SJSA1 (cell line): Measurements from ENCODE around the gene AMH. TPM values are rescaled to one million over a fixed set of nuclear protein-coding genes. Genes with fewer than 3 reads are reported as not detected.

Experiments
- DNase-seq, 2 experiments: peaks; one replicate each; pipeline ENCODE4 v3.0.0-alpha.2; 2015 to 2020; ENCODE audit warnings: low spot score in 2 of 2, low read depth in 1 of 2
- H3K27ac ChIP-seq: fragments of 250-450 bp; sonication (Bioruptor Pico); 2 replicates; pipeline ENCODE4 v1.5.1; 2020; ENCODE audit warnings: mild to moderate bottlenecking, moderate library complexity
- H3K27me3 ChIP-seq: fragments of 250-450 bp; sonication (Bioruptor Pico); replicated peaks from 2 replicates; pipeline ENCODE4 v1.5.1; 2020; ENCODE audit warnings: mild to moderate bottlenecking, moderate library complexity
- H3K36me3 ChIP-seq: fragments of 250-450 bp; sonication (Bioruptor Pico); 2 replicates; pipeline ENCODE4 v1.5.1; 2020; ENCODE audit warnings: mild to moderate bottlenecking
- H3K4me1 ChIP-seq: fragments of 250-450 bp; sonication (Bioruptor Pico); replicated peaks from 2 replicates; pipeline ENCODE4 v1.6.1; 2021; ENCODE audit warnings: mild to moderate bottlenecking
- H3K4me3 ChIP-seq: fragments of 250-450 bp; sonication (Bioruptor Pico); 2 replicates; pipeline ENCODE4 v1.5.1; 2020; ENCODE audit warnings: mild to moderate bottlenecking
- H3K9me3 ChIP-seq: fragments of 250-450 bp; sonication (Bioruptor Pico); replicated peaks from 2 replicates; pipeline ENCODE4 v1.5.1; 2020; ENCODE audit warnings: mild to moderate bottlenecking
- total RNA-seq: library from RNA; depleted of rRNA; stranded (reverse); fragments of >200 nt; shearing (Covaris generic); gene quantifications from 2 replicates; pipeline ENCODE4 v1.2.3, GENCODE V29; 2014

The AMH gene
- total RNA-seq, 1 experiment from 2014 or later: 0.58 TPM

- Histone ChIP-seq H3K9me3 (no peaks in the 10 kb centered on the region; the same call in 1 of the 2 replicates), H3K4me1 (peaks cover 13% of the 10 kb centered on the region), H3K27ac (no peak overlapping the region), H3K27me3 (no peaks in the 10 kb centered on the region), H3K36me3 (peaks cover 87% of the 10 kb centered on the region), H3K4me3 (no peak overlapping the region)
- DNase-seq: no peak
Observed at GRCh38 chr19:2244125-2244411, 5.1 kb upstream of the AMH start.

GRCh38 chr19:2244486-2244885, 4.6 kb upstream of the AMH start:
- Histone ChIP-seq H3K36me3 (peaks cover 91% of the 10 kb centered on the region), H3K27me3 (no peaks in the 10 kb centered on the region), H3K4me3 (no peak overlapping the region), H3K4me1 (peaks cover 10% of the 10 kb centered on the region), H3K9me3 (no peaks in the 10 kb centered on the region; the same call in 1 of the 2 replicates), H3K27ac (no peak overlapping the region)
- DNase-seq: no peak

GRCh38 chr19:2245273-2245672, 3.9 kb upstream of the AMH start:
- Histone ChIP-seq H3K4me3 (no peak overlapping the region), H3K4me1 (peaks cover 3% of the 10 kb centered on the region), H3K9me3 (no peaks in the 10 kb centered on the region; the same call in 1 of the 2 replicates), H3K36me3 (peaks cover 93% of the 10 kb centered on the region), H3K27me3 (no peaks in the 10 kb centered on the region), H3K27ac (no peak overlapping the region)
- DNase-seq: no peak

- H3K27ac ChIP-seq: no peak overlapping the region
Observed at GRCh38 chr19:2246014-2246620, 3.0 kb upstream of the AMH start.

GRCh38 chr19:2246801-2247361, 2.2 kb upstream of the AMH start:
- H3K27me3 ChIP-seq: no peaks in the 10 kb centered on the region
- peaks cover 78% of the 10 kb centered on the region for H3K36me3 ChIP-seq
- H3K27ac ChIP-seq: no peak overlapping the region
- H3K4me1 ChIP-seq: no peaks in the 10 kb centered on the region
- no peak for DNase-seq
- no peaks in the 10 kb centered on the region; the same call in 1 of the 2 replicates for H3K9me3 ChIP-seq
- H3K4me3 ChIP-seq: no peak overlapping the region

More at GRCh38 chr19:2246014-2246620, 3.0 kb upstream of the AMH start:
- no peaks in the 10 kb centered on the region; the same call in 1 of the 2 replicates for H3K9me3 ChIP-seq
- H3K4me3 ChIP-seq: no peak overlapping the region
- H3K27me3 ChIP-seq: no peaks in the 10 kb centered on the region
- no peak for DNase-seq
- H3K4me1 ChIP-seq: no peaks in the 10 kb centered on the region
- H3K36me3 ChIP-seq: peaks cover 85% of the 10 kb centered on the region

- no peaks in the 10 kb centered on the region; the same call in 1 of the 2 replicates for H3K9me3 ChIP-seq
- no peak for DNase-seq
- no peak overlapping the region for H3K4me3 ChIP-seq
- H3K4me1 ChIP-seq: no peaks in the 10 kb centered on the region
- no peak overlapping the region for H3K27ac ChIP-seq
- no peaks in the 10 kb centered on the region for H3K27me3 ChIP-seq
- peaks cover 71% of the 10 kb centered on the region for H3K36me3 ChIP-seq
Observed at GRCh38 chr19:2247433-2248101, 1.6 kb upstream of the AMH start.

- Histone ChIP-seq H3K9me3 (no peaks in the 10 kb centered on the region), H3K36me3 (peaks cover 63% of the 10 kb centered on the region), H3K4me1 (no peaks in the 10 kb centered on the region), H3K27me3 (no peaks in the 10 kb centered on the region), H3K27ac (no peak overlapping the region), H3K4me3 (no peak overlapping the region)
- no peak for DNase-seq
Observed at GRCh38 chr19:2248136-2249009, 750 bp upstream of the AMH start.

GRCh38 chr19:2249880-2250765, 1.0 kb downstream of the AMH start:
- H3K36me3 ChIP-seq: peaks cover 46% of the 10 kb centered on the region

GRCh38 chr19:2250766-2251105, 1.6 kb downstream of the AMH start:
- Histone ChIP-seq H3K27ac (no peak overlapping the region), H3K27me3 (no peaks in the 10 kb centered on the region), H3K4me1 (no peaks in the 10 kb centered on the region), H3K36me3 (peaks cover 40% of the 10 kb centered on the region), H3K9me3 (no peaks in the 10 kb centered on the region), H3K4me3 (no peak overlapping the region)
- DNase-seq: no peak

More at GRCh38 chr19:2249880-2250765, 1.0 kb downstream of the AMH start:
- Histone ChIP-seq H3K27ac (no peak overlapping the region), H3K27me3 (no peaks in the 10 kb centered on the region), H3K4me1 (no peaks in the 10 kb centered on the region), H3K9me3 (no peaks in the 10 kb centered on the region), H3K4me3 (no peak overlapping the region)
- DNase-seq: no peak

- DNase-seq: no peak
- no peak overlapping the region for H3K27ac ChIP-seq
- H3K4me3 ChIP-seq: no peak overlapping the region
- no peaks in the 10 kb centered on the region for H3K27me3 ChIP-seq
- H3K36me3 ChIP-seq: peaks cover 33% of the 10 kb centered on the region
- H3K9me3 ChIP-seq: no peaks in the 10 kb centered on the region
- H3K4me1 ChIP-seq: 0 out of 2 replicates have a peak, but pooled peaks cover 3% of the 10 kb centered on the region
Observed at GRCh38 chr19:2251106-2252054, 2.3 kb downstream of the AMH start.

- Histone ChIP-seq H3K4me1 (0 out of 2 replicates have a peak, but pooled peaks cover 3% of the 10 kb centered on the region), H3K27ac (no peak overlapping the region), H3K36me3 (peaks cover 25% of the 10 kb centered on the region), H3K9me3 (no peaks in the 10 kb centered on the region), H3K4me3 (no peak overlapping the region), H3K27me3 (no peaks in the 10 kb centered on the region)
- no peak for DNase-seq
Observed at GRCh38 chr19:2252055-2252796, 3.1 kb downstream of the AMH start.

GRCh38 chr19:2252797-2253105, 3.6 kb downstream of the AMH start:
- no peak for DNase-seq
- H3K9me3 ChIP-seq: no peaks in the 10 kb centered on the region
- peaks cover 20% of the 10 kb centered on the region for H3K36me3 ChIP-seq
- no peak overlapping the region for H3K4me3 ChIP-seq
- 0 out of 2 replicates have a peak, but pooled peaks cover 3% of the 10 kb centered on the region for H3K4me1 ChIP-seq
- no peak overlapping the region for H3K27ac ChIP-seq
- H3K27me3 ChIP-seq: no peaks in the 10 kb centered on the region
